Dermis blood vessel endothelial cell (primary cell): ENCODE measurements around the gene SPTAN1. TPM values are rescaled to one million over a fixed set of nuclear protein-coding genes. Genes with fewer than 3 reads are reported as not detected.

Experiments
- DNase-seq: peaks from one replicate; pipeline ENCODE4 v3.0.0; 2010
- total RNA-seq: library from RNA; depleted of rRNA; stranded (reverse); fragments of >200 nt; gene quantifications from 2 replicates; pipeline ENCODE4 v1.2.3, GENCODE V29; 2014

The SPTAN1 gene
- total RNA-seq, 1 donor from 2014 or later: 505 TPM

- no peak for DNase-seq
Measured at GRCh38 chr9:128677794-128678193, 125.4 kb downstream of the SPTAN1 start.

Other genes starting within 250 kb of the SPTAN1 start
- 16.2 and 24.9 TPM in 2 replicates for gene TRUB2, start 230.1 kb upstream of the SPTAN1 start, total RNA-seq
- gene COQ4, start 229.7 kb upstream of the SPTAN1 start, total RNA-seq: 29.2 and 35.6 TPM in 2 replicates
- gene SLC27A4, start 212.1 kb upstream of the SPTAN1 start, total RNA-seq: 34.5 and 38.8 TPM in 2 replicates
- 64.8 and 97.7 TPM in 2 replicates for gene URM1, start 181.2 kb upstream of the SPTAN1 start, total RNA-seq
- gene CERCAM, start 131.7 kb upstream of the SPTAN1 start, total RNA-seq: 25.4 and 32.9 TPM in 2 replicates
- 44.2 and 55.7 TPM in 2 replicates for gene ODF2, start 96.6 kb upstream of the SPTAN1 start, total RNA-seq
- 19.4 and 34.2 TPM in 2 replicates for gene GLE1, start 47.9 kb upstream of the SPTAN1 start, total RNA-seq
- gene DYNC2I2, start 104.3 kb downstream of the SPTAN1 start, total RNA-seq: 49.7 and 95.8 TPM in 2 replicates
- gene SET, start 136.6 kb downstream of the SPTAN1 start, total RNA-seq: 512 and 600 TPM in 2 replicates
- 12.9 and 26.9 TPM in 2 replicates for gene PKN3, start 149.9 kb downstream of the SPTAN1 start, total RNA-seq
- 41.0 and 104 TPM in 2 replicates for gene ZDHHC12, start 171.5 kb downstream of the SPTAN1 start, total RNA-seq
- gene ZER1, start 219.3 kb downstream of the SPTAN1 start, total RNA-seq: 14.1 and 31.0 TPM in 2 replicates
- 15.3 and 25.5 TPM in 2 replicates for gene TBC1D13, start 234.7 kb downstream of the SPTAN1 start, total RNA-seq